HS-27A (cell line): ENCODE results near the gene SDF2.

ENCODE experiments used
- DNase-seq: peaks from one replicate; pipeline ENCODE4 v3.0.0-alpha.2; 2012; ENCODE audit warnings: low read depth, missing footprints

SDF2 gene

GRCh38 chr17:28661635-28662526 lies at the start of gene SDF2, which contains the start of gene SUPT6H:
Gene SDF2, minus strand, starts transcription at chr17:28661906. Its CDS starts 30 bp downstream, at chr17:28661876.
Gene SUPT6H, plus strand, starts transcription at chr17:28662205. Its CDS starts 11,197 bp downstream, at chr17:28673402.
- DNase-seq = peak; percentile 54

GRCh38 chr17:28710861-28711722 lies 49.4 kb upstream of the SDF2 start:
- no peak for DNase-seq

- DNase-seq = no peak
These were observed 45.6 kb upstream of the SDF2 start for GRCh38 chr17:28707339-28707720.

DNA sequence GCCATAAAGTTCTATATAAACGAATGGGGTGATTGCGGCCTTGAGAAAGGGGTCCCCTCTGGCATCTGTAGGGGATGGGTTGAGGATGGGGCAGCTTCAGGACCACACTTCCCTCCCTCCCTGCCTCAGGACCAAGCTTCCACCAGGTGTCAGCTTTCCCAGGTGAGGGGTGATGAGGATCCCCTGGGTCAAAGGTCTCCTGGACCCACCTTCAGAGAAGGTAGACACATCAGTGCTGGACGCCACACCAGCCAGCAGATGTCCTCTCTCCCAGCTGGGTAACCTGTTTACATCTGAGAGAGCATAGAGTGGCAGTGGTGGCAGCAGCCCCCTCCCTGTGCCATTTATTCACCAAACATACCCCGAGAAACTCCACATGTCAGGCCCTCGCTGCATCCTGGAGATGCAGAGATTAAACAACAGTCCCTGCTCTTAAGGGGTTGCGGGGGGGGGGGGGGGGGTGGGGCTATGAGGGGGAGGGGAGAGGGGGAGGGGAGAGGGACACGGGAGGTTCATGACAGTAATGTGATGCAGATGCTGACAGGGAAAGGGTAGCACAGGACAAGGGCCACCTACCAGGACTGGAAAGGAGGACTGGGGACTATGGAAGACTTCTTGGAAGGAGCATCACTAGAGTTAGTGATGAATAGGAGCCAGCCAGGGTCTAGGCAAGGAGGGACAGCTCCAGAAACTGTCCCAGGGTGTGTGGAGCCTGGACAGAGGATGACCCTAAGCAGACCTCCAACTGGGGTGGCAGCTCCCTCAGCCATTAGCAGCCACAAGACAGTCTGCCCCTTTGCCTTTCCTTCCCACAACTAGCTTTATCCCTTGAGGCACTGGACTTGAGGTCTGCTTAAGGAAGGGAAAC lies 45.0 kb upstream of the SDF2 start:
- DNase-seq = no peak

GRCh38 chr17:28705728-28706334 lies 44.1 kb upstream of the SDF2 start:
- DNase-seq = no peak

- no peak for DNase-seq
These were observed 43.5 kb upstream of the SDF2 start for GRCh38 chr17:28705074-28705659.

DNA sequence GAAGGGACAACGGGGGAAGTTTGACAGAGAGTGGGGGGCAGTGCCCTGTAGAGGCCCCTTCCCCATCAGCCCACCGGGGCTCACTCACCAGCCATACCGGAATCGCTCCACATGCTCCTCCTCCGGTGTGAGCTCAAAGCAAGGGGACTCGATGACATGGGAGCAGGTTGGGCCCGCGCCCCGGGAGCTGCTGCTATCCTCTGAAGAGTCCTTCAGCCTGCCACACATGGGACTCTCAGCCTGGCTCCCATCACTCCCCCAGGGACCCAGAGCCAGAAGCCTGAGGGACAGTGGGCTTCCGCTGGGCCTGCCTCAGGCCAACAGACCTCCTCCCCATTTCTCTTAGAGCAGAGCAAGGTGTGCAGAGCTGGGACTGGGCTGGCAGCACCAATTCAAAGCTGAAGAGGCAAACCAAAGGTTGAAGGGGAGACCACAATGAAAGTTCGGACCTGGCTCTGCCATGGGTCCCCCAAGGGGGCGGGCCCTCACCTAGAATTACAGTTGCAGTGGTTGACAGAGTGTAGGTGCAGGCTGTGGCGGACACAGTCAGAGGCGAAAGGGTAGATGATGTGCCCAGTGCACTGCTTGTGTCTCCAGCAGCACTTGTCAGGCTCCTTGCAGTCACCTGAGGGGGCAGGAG lies 42.6 kb upstream of the SDF2 start:
- no peak for DNase-seq

DNA sequence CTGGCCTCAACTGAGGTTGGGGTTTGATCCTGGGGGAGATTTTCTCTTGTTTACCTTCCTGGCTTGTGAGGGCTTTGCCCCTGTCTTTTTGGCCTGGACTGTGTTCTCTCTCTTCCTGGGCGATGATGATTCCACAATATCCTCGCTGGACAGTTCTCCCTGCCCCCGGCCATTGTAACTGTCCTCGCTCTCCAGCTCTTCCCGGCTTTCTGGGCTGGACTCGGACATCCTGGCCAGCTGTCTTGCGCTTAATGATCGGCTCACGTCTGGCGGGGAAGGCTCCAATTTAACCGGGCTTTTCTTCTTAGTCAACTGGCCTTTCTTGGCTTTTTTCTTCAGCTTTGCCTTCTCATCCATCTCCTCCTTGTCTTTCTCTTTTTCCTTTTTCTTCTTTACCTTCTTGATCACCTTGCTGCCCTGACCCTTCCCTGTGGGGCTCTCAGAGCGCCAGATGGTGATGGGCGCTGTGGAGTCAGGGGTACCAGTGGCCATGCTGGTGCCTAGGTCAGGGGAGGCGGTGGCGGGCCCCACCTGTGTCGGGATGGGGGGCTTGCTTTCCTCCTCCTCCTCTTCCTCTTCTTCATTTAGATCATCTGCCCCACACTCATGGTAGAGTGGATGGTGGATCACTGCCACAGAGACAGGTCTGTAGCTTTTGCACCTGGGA lies 42.0 kb upstream of the SDF2 start:
- no peak for DNase-seq

DNA sequence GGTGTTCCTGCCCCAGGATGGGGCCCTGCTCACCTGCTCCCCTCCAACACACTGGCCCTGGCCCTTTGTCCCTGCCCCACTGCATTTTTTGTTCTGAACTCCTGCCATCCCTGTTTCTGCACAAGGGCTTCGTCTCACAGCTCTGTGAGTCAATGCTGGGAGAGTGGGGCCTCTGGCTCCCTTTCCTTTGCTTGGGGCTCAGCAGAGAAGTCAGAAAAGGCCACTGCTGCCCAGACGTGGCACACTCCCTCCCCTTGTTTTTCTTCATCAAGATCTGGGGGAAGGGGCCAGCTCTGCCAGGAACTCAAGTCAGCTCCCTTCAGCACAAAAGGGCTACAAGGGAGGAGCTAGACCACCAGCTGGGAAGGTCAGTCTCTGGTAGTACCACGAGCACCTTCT lies 41.0 kb upstream of the SDF2 start:
- no peak for DNase-seq

- DNase-seq = no peak
These were observed 40.5 kb upstream of the SDF2 start for GRCh38 chr17:28702026-28702751.

GRCh38 chr17:28700830-28701492 lies 39.3 kb upstream of the SDF2 start:
- no peak for DNase-seq

DNA sequence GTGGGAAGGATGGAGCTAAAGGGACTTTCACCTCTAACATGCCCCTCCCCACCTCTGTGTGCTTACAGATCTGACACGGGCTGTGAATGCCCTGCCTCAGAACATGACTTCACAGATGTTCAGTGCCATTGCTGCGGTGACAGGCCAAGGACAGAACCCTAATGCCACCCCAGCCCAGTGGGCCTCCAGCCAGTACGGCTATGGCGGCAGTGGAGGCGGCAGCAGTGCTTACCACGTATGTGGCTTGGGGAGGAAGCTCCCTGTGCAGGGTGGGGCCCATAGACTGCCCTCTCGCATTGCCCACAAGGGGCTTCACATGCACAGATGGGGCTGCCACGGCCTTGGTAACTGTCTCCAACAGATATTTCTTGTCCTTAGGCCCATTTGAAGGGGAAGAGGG lies 38.6 kb upstream of the SDF2 start:
- DNase-seq = no peak

DNA sequence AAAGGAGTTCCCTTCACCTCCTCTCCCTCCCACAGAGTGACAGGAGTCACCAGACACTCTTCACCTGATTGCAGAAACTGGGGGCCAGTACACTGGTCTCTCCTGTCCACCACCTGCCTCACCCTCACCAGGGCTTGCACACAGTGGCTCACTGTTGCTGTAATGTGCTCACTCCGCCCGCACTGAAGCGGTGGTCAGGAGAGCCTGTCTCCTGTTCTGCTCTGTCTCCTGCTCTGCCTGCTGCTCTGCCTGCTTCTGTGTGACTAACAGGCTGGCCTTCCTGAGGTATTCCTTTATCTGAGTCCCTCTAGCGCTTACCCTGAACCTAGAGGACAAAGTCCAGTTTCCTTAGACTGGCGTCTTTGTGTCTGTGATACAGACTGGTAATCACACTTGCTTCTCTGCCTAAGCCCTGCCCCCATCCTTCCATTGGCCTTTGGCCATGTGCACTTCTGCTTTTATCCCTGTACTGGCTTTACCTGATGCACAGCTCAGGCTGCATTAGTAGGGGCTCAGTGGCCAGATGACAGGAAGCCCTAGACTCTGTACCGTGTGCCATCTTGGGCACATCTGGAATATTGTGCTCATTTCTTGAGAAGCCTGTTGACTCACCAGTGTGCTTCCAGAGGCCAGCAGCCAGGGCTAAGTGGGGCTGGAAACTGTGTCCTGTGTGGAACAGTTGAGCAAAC lies 36.7 kb upstream of the SDF2 start:
- DNase-seq = no peak

- DNase-seq = no peak
These were observed 32.2 kb upstream of the SDF2 start for GRCh38 chr17:28693869-28694268.

DNA sequence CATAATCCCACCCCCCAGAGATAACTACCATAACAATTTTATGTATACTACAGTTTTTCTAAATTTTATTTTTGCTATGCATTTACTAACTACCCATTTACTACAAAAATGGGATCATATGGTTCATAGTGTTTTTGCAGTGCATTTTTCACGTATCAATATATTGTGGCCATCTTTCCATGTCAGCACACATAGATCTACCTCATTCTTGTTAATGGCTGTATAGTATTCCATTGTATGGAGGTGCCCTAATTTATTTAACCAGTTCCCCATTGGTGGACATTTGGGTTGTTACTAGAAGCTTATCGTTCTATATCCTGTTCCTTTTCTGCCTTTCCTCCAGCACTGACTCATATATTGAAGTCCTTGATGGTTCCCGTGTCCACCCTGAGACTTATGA lies 27.3 kb upstream of the SDF2 start:
- no peak for DNase-seq

GRCh38 chr17:28688481-28688880 lies 26.8 kb upstream of the SDF2 start:
- no peak for DNase-seq

DNA sequence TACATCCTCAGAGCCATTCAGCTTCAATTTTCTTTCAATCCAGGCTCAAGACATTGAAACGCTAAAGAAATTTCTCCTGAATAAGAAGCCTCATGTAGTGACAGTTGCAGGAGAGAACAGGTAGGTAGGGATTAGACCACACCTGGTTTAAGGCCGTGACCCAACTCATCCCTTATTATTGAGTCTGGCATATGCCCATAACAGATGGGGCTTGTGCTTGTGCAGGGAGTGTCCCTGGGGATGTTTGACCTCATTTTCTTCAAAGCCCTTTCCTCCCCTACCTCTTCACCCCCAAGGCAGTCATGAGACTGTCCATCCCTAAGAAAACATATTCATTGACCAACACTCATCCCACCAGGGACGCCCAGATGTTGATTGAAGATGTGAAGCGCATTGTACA lies 24.6 kb upstream of the SDF2 start:
- DNase-seq = no peak

GRCh38 chr17:28685366-28685765 lies 23.7 kb upstream of the SDF2 start:
- DNase-seq = no peak
